Caco-2 (cell line): Measurements from ENCODE around the gene FBXL19. TPM values are rescaled to one million over a fixed set of nuclear protein-coding genes. Genes with fewer than 3 reads are reported as not detected.

Source experiments
- BruUV-seq: library from RNA; stranded (reverse); fragments of 400-500 nt; replicated peaks from 2 replicates; lab custom pipeline; 2021; lab: Mats Ljungman, UMichigan
- CTCF ChIA-PET: fragments of 300-600 bp; sonication (Branson Sonifier 250); formaldehyde crosslinking; loops from one replicate; lab custom pipeline; 2022; ENCODE audit warnings: antibody characterized with exemption; lab: Charles Lee
- POLR2A ChIA-PET: fragments of 300-600 bp; sonication (Branson Sonifier 250); formaldehyde crosslinking; loops from one replicate; lab custom pipeline; 2022; ENCODE audit warnings: antibody characterized with exemption; lab: Charles Lee
- DNase-seq, 2 experiments: peaks; one replicate each; pipeline versions ENCODE4 v3.0.0 to v3.0.0-alpha.2; 2020 to 2022
- H3K27me3 ChIP-seq: replicated peaks from 2 replicates; pipeline ENCODE4 v1.6.0; 2011; ENCODE audit warnings: low read length; ENCODE audit not compliant: control insufficient read depth, insufficient read depth
- H3K36me3 ChIP-seq: 2 replicates; pipeline ENCODE4 v1.5.1; 2011; ENCODE audit warnings: low read length; ENCODE audit not compliant: control insufficient read depth, insufficient read depth
- H3K4me1 ChIP-seq: fragments of 250-450 bp; sonication (Bioruptor Pico); 2 replicates; pipeline ENCODE4 v1.5.1; 2020; ENCODE audit warnings: mild to moderate bottlenecking
- H3K4me3 ChIP-seq: 2 replicates; pipeline ENCODE4 v1.5.1; 2011; ENCODE audit warnings: low read depth, mild to moderate bottlenecking, control low read depth, low read length
- H3K9me3 ChIP-seq: fragments of 250-450 bp; sonication (Bioruptor Pico); 2 replicates; pipeline ENCODE4 v1.5.1; 2020; ENCODE audit warnings: mild to moderate bottlenecking, moderate library complexity
- H3K27ac Mint-ChIP-seq: one replicate; pipeline ENCODE4 v1.8.0; 2022; ENCODE audit warnings: mixed read lengths; ENCODE audit not compliant: unreplicated experiment
- H3K27me3 Mint-ChIP-seq: one replicate; pipeline ENCODE4 v1.8.0; 2022; ENCODE audit warnings: mixed read lengths; ENCODE audit not compliant: insufficient read depth, unreplicated experiment
- H3K36me3 Mint-ChIP-seq: one replicate; pipeline ENCODE4 v1.8.0; 2022; ENCODE audit warnings: mild to moderate bottlenecking, mixed read lengths; ENCODE audit not compliant: insufficient read depth, unreplicated experiment
- H3K4me1 Mint-ChIP-seq: one replicate; pipeline ENCODE4 v1.8.0; 2022; ENCODE audit warnings: low read depth, mixed read lengths; ENCODE audit not compliant: unreplicated experiment
- H3K4me3 Mint-ChIP-seq: one replicate; pipeline ENCODE4 v1.8.0; 2022; ENCODE audit warnings: mild to moderate bottlenecking, moderate library complexity, mixed read lengths; ENCODE audit not compliant: unreplicated experiment
- H3K9me3 Mint-ChIP-seq: one replicate; pipeline ENCODE4 v1.8.0; 2022; ENCODE audit warnings: mixed read lengths; ENCODE audit not compliant: unreplicated experiment
- intact Hi-C: fragments of 100-400 bp; cut with micrococcal nuclease; formaldehyde crosslinking; loops from one replicate; pipeline ENCODE4 v1.10.0; 2022; ENCODE audit not compliant: unreplicated experiment
- total RNA-seq: library from RNA; stranded (reverse); gene quantifications from 2 replicates; pipeline ENCODE4 v1.2.3, GENCODE V29; 2022
- TF ChIP-seq, protein P1 (sequence below), 2 experiments: fragments of 200-600 bp in 1 of 2; IDR thresholded peaks; 1 replicate in 1 of 2; 2 replicates in 1 of 2; pipeline versions ENCODE4 v1.5.1 to v1.8.0; 2011 to 2022; ENCODE audit warnings: antibody characterized with exemption in 1 of 2, control low read depth in 1 of 2, inconsistent platforms in 1 of 2, low read depth in 1 of 2, low read length in 1 of 2, mild to moderate bottlenecking in 1 of 2, moderate library complexity in 1 of 2; ENCODE audit not compliant: insufficient read depth in 1 of 2, severe bottlenecking in 1 of 2, unreplicated experiment in 1 of 2

The FBXL19 gene
- total RNA-seq, 1 experiment from 2014 or later: 20.2 TPM

DNA sequence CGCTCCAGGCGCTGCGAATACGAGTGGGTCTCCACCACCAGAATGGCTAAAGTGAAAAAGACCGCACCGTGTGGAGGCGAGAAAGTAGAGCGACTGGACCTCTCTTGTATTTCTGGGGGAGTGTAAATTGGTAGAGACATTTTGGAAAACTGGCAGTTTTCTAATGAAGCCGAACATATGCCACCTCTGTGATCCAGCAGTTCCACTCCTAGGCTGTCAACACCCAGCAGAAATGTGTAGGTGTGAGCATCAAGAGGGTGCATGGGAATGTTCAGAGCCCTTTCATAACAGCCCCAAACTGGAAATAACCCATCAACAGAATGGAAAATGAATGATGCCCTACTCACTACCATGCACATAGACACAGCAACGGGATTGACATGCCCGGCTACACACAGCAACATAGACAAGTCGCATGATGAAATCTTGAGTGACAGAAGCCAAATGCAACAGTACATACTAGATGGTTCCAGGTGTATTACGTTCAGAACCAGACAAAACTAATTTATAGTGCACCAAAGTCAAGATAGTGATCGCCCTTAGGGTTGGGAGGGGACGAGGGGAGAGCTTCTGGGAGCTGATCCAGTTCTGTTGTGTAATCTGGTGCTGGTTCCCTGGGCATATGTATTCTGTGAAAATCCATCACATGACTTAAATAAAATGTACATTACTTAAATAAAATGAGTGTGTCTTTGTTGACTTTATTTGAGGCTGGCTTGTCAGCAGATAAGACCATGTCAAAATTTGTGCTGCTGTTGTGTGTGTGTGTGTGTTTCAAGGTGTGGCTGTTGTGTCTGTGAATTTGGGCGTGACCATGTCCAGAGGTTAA, 28.6 kb upstream of the FBXL19 start:
- Mint-ChIP-seq H3K27me3 (no peaks in the 10 kb centered on the region), H3K9me3 (no peaks in the 10 kb centered on the region), H3K27ac (peak overlapping the region; percentile 45), H3K4me3 (peak overlapping the region; percentile 90), H3K4me1 (peaks cover 23% of the 10 kb centered on the region), H3K36me3 (peaks cover 19% of the 10 kb centered on the region)
- DNase-seq: no peak
- BruUV-seq: TSS peak; percentile 82
- TF ChIP-seq, protein P1, sequence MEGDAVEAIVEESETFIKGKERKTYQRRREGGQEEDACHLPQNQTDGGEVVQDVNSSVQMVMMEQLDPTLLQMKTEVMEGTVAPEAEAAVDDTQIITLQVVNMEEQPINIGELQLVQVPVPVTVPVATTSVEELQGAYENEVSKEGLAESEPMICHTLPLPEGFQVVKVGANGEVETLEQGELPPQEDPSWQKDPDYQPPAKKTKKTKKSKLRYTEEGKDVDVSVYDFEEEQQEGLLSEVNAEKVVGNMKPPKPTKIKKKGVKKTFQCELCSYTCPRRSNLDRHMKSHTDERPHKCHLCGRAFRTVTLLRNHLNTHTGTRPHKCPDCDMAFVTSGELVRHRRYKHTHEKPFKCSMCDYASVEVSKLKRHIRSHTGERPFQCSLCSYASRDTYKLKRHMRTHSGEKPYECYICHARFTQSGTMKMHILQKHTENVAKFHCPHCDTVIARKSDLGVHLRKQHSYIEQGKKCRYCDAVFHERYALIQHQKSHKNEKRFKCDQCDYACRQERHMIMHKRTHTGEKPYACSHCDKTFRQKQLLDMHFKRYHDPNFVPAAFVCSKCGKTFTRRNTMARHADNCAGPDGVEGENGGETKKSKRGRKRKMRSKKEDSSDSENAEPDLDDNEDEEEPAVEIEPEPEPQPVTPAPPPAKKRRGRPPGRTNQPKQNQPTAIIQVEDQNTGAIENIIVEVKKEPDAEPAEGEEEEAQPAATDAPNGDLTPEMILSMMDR (IDR thresholded peaks at IDR 0.05; ENCODE audit: insufficient read depth in 1 of 2, low read depth in 1 of 2, low read length in 1 of 2, severe bottlenecking in 1 of 2, unreplicated experiment in 1 of 2): no peak
- ChIA-PET POLR2A (no interaction called here), CTCF (no interaction called here)
- intact Hi-C loops: no loop called here
- peaks cover 30% of the 10 kb centered on the region for H3K4me1 ChIP-seq
- peak overlapping the region; percentile 77 for H3K4me3 ChIP-seq
- no peaks in the 10 kb centered on the region for H3K9me3 ChIP-seq
- H3K36me3 ChIP-seq: no peaks in the 10 kb centered on the region; the same call in 1 of the 2 replicates
- no peaks in the 10 kb centered on the region for H3K27me3 ChIP-seq

DNA sequence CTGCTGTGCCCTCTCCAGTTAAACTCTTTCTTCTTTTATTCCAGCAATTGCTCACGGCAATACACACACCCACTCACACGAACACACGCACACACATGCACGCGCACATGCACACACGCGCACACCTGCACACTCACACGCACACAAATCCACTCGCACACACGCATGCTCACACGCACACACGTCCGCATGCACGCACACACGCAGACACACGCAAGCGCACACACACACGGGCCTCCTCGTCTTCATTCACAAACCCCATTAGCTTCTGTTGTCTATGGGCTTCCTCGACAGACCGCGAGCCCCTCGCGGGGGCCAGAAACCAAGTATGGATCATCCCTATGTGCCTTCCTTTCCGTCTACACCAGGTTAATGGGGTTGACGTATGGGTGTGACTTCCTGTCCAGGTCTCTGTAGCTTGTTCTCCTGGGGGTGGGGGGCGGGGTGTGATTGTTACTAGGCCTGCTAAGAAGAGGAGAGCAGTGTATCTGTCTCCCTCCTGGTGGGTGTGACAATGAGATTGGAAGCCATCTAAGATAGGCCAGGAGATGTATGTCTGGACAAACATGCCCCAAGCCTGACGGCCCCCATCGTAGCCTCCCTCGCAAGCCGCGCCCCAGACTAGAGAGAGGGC, 27.6 kb upstream of the FBXL19 start:
- peak overlapping the region; percentile 90 for H3K4me3 Mint-ChIP-seq
- POLR2A ChIA-PET: interaction anchor here (0.6 to 1.6 kb wide), 2 partner anchors 21 to 107 kb away, joined by 5 to 8 read pairs; no protein-coding TSS in a partner anchor
- no peaks in the 10 kb centered on the region for H3K9me3 Mint-ChIP-seq
- Histone ChIP-seq H3K9me3 (no peaks in the 10 kb centered on the region), H3K4me1 (peaks cover 30% of the 10 kb centered on the region), H3K4me3 (peak overlapping the region; percentile 41), H3K27me3 (no peaks in the 10 kb centered on the region), H3K36me3 (no peaks in the 10 kb centered on the region; the same call in 1 of the 2 replicates)
- TF ChIP-seq, protein P1 (IDR thresholded peaks at IDR 0.05; ENCODE audit: insufficient read depth in 1 of 2, low read depth in 1 of 2, low read length in 1 of 2, severe bottlenecking in 1 of 2, unreplicated experiment in 1 of 2): no peak
- intact Hi-C loops: loop anchor here (1.0 kb wide), 2 partner anchors 27 to 51 kb away; no protein-coding TSS in a partner anchor
- CTCF ChIA-PET: interaction anchor here (0.6 to 1.4 kb wide), 4 partner anchors 46 to 138 kb away, joined by 3 to 10 read pairs (median 6); no protein-coding TSS in a partner anchor
- peaks cover 16% of the 10 kb centered on the region for H3K36me3 Mint-ChIP-seq
- no TSS peak for BruUV-seq
- peak in 1 of 2 experiments; percentile 88 for DNase-seq
- H3K27me3 Mint-ChIP-seq: no peaks in the 10 kb centered on the region
- peak overlapping the region; percentile 83 for H3K27ac Mint-ChIP-seq
- peaks cover 23% of the 10 kb centered on the region for H3K4me1 Mint-ChIP-seq
